SK-N-SH treated with all-trans-retinoic acid at 6 μM for 48 hours (cell line): ENCODE data around the gene PRB3.

Source experiments
- ARNTL ChIP-seq: fragments of 450-650 bp; formaldehyde crosslinking; IDR thresholded peaks from 2 replicates; pipeline ENCODE4 v1.5.0; 2020; ENCODE audit warnings: low read depth, mild to moderate bottlenecking, moderate library complexity, borderline replicate concordance
- CREB5 ChIP-seq: fragments of 250-450 bp; sonication (Bioruptor Pico); IDR thresholded peaks from 2 replicates; pipeline ENCODE4 v1.5.1; 2020; ENCODE audit warnings: low read depth, mild to moderate bottlenecking, moderate library complexity
- GLIS3 ChIP-seq: fragments of 250-450 bp; sonication (Bioruptor Pico); IDR thresholded peaks from 2 replicates; pipeline ENCODE4 v1.5.0; 2020; ENCODE audit warnings: mild to moderate bottlenecking, moderate library complexity
- OSR1 ChIP-seq: fragments of 250-450 bp; sonication (Bioruptor Pico); IDR thresholded peaks from 2 replicates; pipeline ENCODE4 v1.8.0; 2022; ENCODE audit warnings: moderate library complexity, mild to moderate bottlenecking, inconsistent platforms
- RARB ChIP-seq: fragments of 250-450 bp; sonication (Bioruptor Pico); IDR thresholded peaks from 2 replicates; pipeline ENCODE4 v1.8.0; 2021; ENCODE audit warnings: mild to moderate bottlenecking, moderate library complexity
- SNAI2 ChIP-seq: fragments of 250-450 bp; sonication (Bioruptor Pico); IDR thresholded peaks from 2 replicates; pipeline ENCODE4 v1.5.0; 2020; ENCODE audit warnings: mild to moderate bottlenecking, moderate library complexity
- TCF4 ChIP-seq: fragments of 250-450 bp; sonication (Bioruptor Pico); IDR thresholded peaks from 2 replicates; pipeline ENCODE4 v1.8.0; 2021; ENCODE audit warnings: mild to moderate bottlenecking, moderate library complexity, borderline replicate concordance
- ZFP3 ChIP-seq: fragments of 250-450 bp; sonication (Bioruptor Pico); IDR thresholded peaks from 2 replicates; pipeline ENCODE4 v1.5.0; 2020; ENCODE audit warnings: mild to moderate bottlenecking, moderate library complexity
- ZFP30 ChIP-seq: fragments of 450-650 bp; formaldehyde crosslinking; IDR thresholded peaks from 2 replicates; pipeline ENCODE4 v1.5.0; 2022; ENCODE audit warnings: mild to moderate bottlenecking, moderate library complexity
- ZNF70 ChIP-seq: fragments of 450-650 bp; formaldehyde crosslinking; IDR thresholded peaks from 2 replicates; pipeline ENCODE4 v1.5.0; 2020; ENCODE audit warnings: mild to moderate bottlenecking, moderate library complexity
- TF ChIP-seq, protein P1 (sequence below): fragments of 250-450 bp; sonication (Bioruptor Pico); IDR thresholded peaks from 2 replicates; pipeline ENCODE4 v1.5.1; 2021; ENCODE audit warnings: mild to moderate bottlenecking, moderate library complexity
- TF ChIP-seq, protein P2 (sequence below): fragments of 250-450 bp; sonication (Bioruptor Pico); IDR thresholded peaks from 2 replicates; pipeline ENCODE4 v1.8.0; 2020; ENCODE audit warnings: mild to moderate bottlenecking, moderate library complexity, borderline replicate concordance
- TF ChIP-seq, protein P3 (sequence below): fragments of 250-450 bp; sonication (Bioruptor Pico); IDR thresholded peaks from 2 replicates; pipeline ENCODE4 v1.8.0; 2021; ENCODE audit warnings: low read depth, mild to moderate bottlenecking, moderate library complexity, borderline replicate concordance

GRCh38 chr12:11269607-11270006, at the start of gene PRB3:
- TF ChIP-seq TCF4 (CRISPR knock-in tag) (no peak), GLIS3 (no peak), ZFP3 (CRISPR knock-in tag) (no peak), ARNTL (no peak), CREB5 (CRISPR knock-in tag) (no peak), ZNF70 (CRISPR knock-in tag) (no peak), SNAI2 (CRISPR knock-in tag) (no peak), OSR1 (no peak), RARB (CRISPR knock-in tag) (no peak), ZFP30 (CRISPR knock-in tag) (no peak)
- TF ChIP-seq, protein P1, sequence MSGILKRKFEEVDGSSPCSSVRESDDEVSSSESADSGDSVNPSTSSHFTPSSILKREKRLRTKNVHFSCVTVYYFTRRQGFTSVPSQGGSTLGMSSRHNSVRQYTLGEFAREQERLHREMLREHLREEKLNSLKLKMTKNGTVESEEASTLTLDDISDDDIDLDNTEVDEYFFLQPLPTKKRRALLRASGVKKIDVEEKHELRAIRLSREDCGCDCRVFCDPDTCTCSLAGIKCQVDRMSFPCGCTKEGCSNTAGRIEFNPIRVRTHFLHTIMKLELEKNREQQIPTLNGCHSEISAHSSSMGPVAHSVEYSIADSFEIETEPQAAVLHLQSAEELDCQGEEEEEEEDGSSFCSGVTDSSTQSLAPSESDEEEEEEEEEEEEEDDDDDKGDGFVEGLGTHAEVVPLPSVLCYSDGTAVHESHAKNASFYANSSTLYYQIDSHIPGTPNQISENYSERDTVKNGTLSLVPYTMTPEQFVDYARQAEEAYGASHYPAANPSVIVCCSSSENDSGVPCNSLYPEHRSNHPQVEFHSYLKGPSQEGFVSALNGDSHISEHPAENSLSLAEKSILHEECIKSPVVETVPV (CRISPR knock-in tag): no peak
- TF ChIP-seq, protein P2, sequence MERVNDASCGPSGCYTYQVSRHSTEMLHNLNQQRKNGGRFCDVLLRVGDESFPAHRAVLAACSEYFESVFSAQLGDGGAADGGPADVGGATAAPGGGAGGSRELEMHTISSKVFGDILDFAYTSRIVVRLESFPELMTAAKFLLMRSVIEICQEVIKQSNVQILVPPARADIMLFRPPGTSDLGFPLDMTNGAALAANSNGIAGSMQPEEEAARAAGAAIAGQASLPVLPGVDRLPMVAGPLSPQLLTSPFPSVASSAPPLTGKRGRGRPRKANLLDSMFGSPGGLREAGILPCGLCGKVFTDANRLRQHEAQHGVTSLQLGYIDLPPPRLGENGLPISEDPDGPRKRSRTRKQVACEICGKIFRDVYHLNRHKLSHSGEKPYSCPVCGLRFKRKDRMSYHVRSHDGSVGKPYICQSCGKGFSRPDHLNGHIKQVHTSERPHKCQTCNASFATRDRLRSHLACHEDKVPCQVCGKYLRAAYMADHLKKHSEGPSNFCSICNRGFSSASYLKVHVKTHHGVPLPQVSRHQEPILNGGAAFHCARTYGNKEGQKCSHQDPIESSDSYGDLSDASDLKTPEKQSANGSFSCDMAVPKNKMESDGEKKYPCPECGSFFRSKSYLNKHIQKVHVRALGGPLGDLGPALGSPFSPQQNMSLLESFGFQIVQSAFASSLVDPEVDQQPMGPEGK (CRISPR knock-in tag): no peak
- TF ChIP-seq, protein P3, sequence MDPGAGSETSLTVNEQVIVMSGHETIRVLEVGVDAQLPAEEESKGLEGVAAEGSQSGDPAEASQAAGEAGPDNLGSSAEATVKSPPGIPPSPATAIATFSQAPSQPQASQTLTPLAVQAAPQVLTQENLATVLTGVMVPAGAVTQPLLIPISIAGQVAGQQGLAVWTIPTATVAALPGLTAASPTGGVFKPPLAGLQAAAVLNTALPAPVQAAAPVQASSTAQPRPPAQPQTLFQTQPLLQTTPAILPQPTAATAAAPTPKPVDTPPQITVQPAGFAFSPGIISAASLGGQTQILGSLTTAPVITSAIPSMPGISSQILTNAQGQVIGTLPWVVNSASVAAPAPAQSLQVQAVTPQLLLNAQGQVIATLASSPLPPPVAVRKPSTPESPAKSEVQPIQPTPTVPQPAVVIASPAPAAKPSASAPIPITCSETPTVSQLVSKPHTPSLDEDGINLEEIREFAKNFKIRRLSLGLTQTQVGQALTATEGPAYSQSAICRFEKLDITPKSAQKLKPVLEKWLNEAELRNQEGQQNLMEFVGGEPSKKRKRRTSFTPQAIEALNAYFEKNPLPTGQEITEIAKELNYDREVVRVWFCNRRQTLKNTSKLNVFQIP (CRISPR knock-in tag): no peak
